OCI-LY7 (cell line): ENCODE results near the gene TP63. TPM values are rescaled to one million over a fixed set of nuclear protein-coding genes. Genes with fewer than 3 reads are reported as not detected.

Source experiments
- BruUV-seq: library from RNA; stranded (reverse); fragments of 400-500 nt; replicated peaks from 2 replicates; lab custom pipeline; 2021; lab: Mats Ljungman, UMichigan
- CTCF ChIA-PET: fragments of 300-600 bp; sonication (Branson Sonifier 250); formaldehyde crosslinking; loops from one replicate; lab custom pipeline; 2022; ENCODE audit warnings: antibody characterized with exemption; ENCODE audit not compliant: unreplicated experiment; lab: Charles Lee
- POLR2A ChIA-PET: fragments of 300-600 bp; sonication (Branson Sonifier 250); formaldehyde crosslinking; loops from one replicate; lab custom pipeline; 2022; ENCODE audit warnings: antibody characterized with exemption; lab: Charles Lee
- DNase-seq: peaks from one replicate; pipeline ENCODE4 v3.0.0-alpha.2; 2015; ENCODE audit warnings: low spot score
- H2AFZ ChIP-seq: fragments of 200-600 bp; sonication (generic), shearing (Covaris generic); 2 replicates; pipeline ENCODE4 v1.6.1; 2014; ENCODE audit warnings: mild to moderate bottlenecking, antibody characterized with exemption, low read length, moderate library complexity
- H3K27ac ChIP-seq: fragments of 200-600 bp; sonication (generic); 2 replicates; pipeline ENCODE4 v1.5.1; 2014; ENCODE audit warnings: mixed run types, low read depth, mild to moderate bottlenecking, moderate library complexity, low read length, inconsistent platforms; ENCODE audit not compliant: poor library complexity, severe bottlenecking
- H3K36me3 ChIP-seq: fragments of 200-600 bp; sonication (generic); 2 replicates; pipeline ENCODE4 v1.6.1; 2014; ENCODE audit warnings: mild to moderate bottlenecking, antibody characterized with exemption, low read length, moderate library complexity, mixed read lengths; ENCODE audit not compliant: insufficient read depth
- H3K4me1 ChIP-seq: fragments of 200-600 bp; sonication (generic); 2 replicates; pipeline ENCODE4 v1.5.1; 2014; ENCODE audit warnings: mild to moderate bottlenecking, low read length; ENCODE audit not compliant: insufficient read depth, poor library complexity, severe bottlenecking
- H3K4me2 ChIP-seq: fragments of 200-600 bp; sonication (generic); 2 replicates; pipeline ENCODE4 v1.6.1; 2014; ENCODE audit warnings: mild to moderate bottlenecking, low read length
- H3K4me3 ChIP-seq: fragments of 200-600 bp; sonication (generic); 2 replicates; pipeline ENCODE4 v1.5.1; 2014; ENCODE audit warnings: mild to moderate bottlenecking, low read depth, low read length; ENCODE audit not compliant: poor library complexity, severe bottlenecking
- H3K79me2 ChIP-seq: fragments of 200-600 bp; sonication (generic); 2 replicates; pipeline ENCODE4 v1.6.1; 2016; ENCODE audit warnings: low read depth, mild to moderate bottlenecking, low read length, moderate library complexity, mixed read lengths; ENCODE audit not compliant: insufficient read depth
- H3K9me2 ChIP-seq: fragments of 200-600 bp; sonication (generic); 2 replicates; pipeline ENCODE4 v1.6.1; 2016; ENCODE audit warnings: mild to moderate bottlenecking, low read length, mixed read lengths; ENCODE audit not compliant: insufficient read depth
- H3K9me3 ChIP-seq: fragments of 200-600 bp; sonication (generic); 2 replicates; pipeline ENCODE4 v1.6.1; 2014; ENCODE audit warnings: mild to moderate bottlenecking, mixed run types, low read length, mixed read lengths
- H4K20me1 ChIP-seq: fragments of 200-600 bp; sonication (generic); 2 replicates; pipeline ENCODE4 v1.6.1; 2014; ENCODE audit warnings: mild to moderate bottlenecking, antibody characterized with exemption, low read length, moderate library complexity, mixed read lengths; ENCODE audit not compliant: insufficient read depth
- EZH2phosphoT487 ChIP-seq: fragments of 200-600 bp; sonication (generic); IDR thresholded peaks from 2 replicates; pipeline ENCODE4 v1.6.1; 2018; ENCODE audit warnings: low read depth, borderline replicate concordance, mild to moderate bottlenecking, mixed run types, antibody characterized with exemption, low read length, moderate library complexity, mixed read lengths
- intact Hi-C: fragments of 100-400 bp; cut with micrococcal nuclease; formaldehyde crosslinking; loops from one replicate; pipeline ENCODE4 v1.10.0; 2022; ENCODE audit not compliant: unreplicated experiment
- total RNA-seq, 2 experiments: library from RNA; depleted of rRNA in 1 of 2; stranded (reverse); fragments of >200 nt in 1 of 2; shearing (Covaris generic) in 1 of 2; gene quantifications; 2 replicates each; pipeline ENCODE4 v1.2.3, GENCODE V29; 2014 to 2022
- TF ChIP-seq, protein P1 (sequence below): fragments of 200-600 bp; sonication (generic); conservative IDR thresholded peaks from 2 replicates; pipeline ENCODE4 v1.5.1; 2014; ENCODE audit warnings: mild to moderate bottlenecking, antibody characterized with exemption, low read length, moderate library complexity, mixed read lengths

TP63 gene
- total RNA-seq, 2 experiments from 2014 or later, result 0.16 to 1.1 TPM

DNA sequence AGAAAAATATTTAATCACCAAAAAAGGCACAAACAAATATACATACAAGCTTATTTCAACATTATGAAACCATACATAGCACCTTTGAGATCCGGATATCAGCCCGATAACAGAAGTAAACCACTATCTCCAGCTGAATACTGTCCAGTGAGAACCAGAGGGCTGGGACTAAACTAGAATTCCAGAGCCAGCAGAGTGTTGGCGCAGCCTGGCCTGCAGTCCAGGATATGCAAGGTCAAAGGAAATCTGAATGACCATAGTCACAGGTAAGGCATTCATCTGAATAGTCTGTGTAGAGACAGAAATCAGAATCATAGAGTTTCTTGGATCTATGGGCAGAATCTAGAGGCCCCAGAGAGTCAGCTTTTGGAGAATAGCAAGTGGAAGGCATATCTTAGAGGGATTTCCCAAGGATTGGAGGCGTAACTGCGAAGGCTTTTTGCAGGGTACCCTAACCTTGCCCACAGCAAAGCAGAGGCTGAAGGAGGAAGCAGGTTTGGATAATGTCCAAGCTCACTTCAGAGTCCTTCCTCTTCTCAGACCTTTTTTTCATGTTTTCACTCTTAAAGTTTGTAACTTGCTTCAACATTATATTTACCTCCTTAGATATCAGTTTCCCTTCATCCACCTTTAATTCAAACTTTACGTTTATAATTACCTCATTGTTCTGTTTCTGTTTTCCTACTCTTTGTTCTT, 32.5 kb upstream of the TP63 start:
- TF ChIP-seq, protein P1, sequence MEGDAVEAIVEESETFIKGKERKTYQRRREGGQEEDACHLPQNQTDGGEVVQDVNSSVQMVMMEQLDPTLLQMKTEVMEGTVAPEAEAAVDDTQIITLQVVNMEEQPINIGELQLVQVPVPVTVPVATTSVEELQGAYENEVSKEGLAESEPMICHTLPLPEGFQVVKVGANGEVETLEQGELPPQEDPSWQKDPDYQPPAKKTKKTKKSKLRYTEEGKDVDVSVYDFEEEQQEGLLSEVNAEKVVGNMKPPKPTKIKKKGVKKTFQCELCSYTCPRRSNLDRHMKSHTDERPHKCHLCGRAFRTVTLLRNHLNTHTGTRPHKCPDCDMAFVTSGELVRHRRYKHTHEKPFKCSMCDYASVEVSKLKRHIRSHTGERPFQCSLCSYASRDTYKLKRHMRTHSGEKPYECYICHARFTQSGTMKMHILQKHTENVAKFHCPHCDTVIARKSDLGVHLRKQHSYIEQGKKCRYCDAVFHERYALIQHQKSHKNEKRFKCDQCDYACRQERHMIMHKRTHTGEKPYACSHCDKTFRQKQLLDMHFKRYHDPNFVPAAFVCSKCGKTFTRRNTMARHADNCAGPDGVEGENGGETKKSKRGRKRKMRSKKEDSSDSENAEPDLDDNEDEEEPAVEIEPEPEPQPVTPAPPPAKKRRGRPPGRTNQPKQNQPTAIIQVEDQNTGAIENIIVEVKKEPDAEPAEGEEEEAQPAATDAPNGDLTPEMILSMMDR, result no peak
- TF ChIP-seq EZH2phosphoT487, result no peak
- BruUV-seq, result no TSS peak
- Histone ChIP-seq H3K27ac (no peak overlapping the region), H3K36me3 (no peaks in the 10 kb centered on the region), H4K20me1 (no peaks in the 10 kb centered on the region), H3K79me2 (no peaks in the 10 kb centered on the region), H3K9me2 (no peaks in the 10 kb centered on the region), H3K4me1 (no peaks in the 10 kb centered on the region), H3K4me3 (no peak overlapping the region), H3K4me2 (no peak overlapping the region), H2AFZ (no peak overlapping the region), H3K9me3 (no peaks in the 10 kb centered on the region)
- DNase-seq, result no peak
- CTCF ChIA-PET, result no interaction called here
- intact Hi-C loops, result no loop called here
- POLR2A ChIA-PET, result no interaction called here

GRCh38 chr3:189602471-189602870, 28.7 kb upstream of the TP63 start:
- H4K20me1 ChIP-seq, result no peaks in the 10 kb centered on the region
- TF ChIP-seq EZH2phosphoT487, result no peak
- TF ChIP-seq, protein P1, result no peak
- H3K79me2 ChIP-seq, result no peaks in the 10 kb centered on the region
- no TSS peak for BruUV-seq
- H3K4me1 ChIP-seq, result no peaks in the 10 kb centered on the region
- H3K9me2 ChIP-seq, result no peaks in the 10 kb centered on the region
- no peaks in the 10 kb centered on the region for H3K9me3 ChIP-seq
- no peak for DNase-seq
- H2AFZ ChIP-seq, result no peak overlapping the region
- intact Hi-C loops, result no loop called here
- no peak overlapping the region for H3K4me3 ChIP-seq
- ChIA-PET CTCF (no interaction called here), POLR2A (no interaction called here)
- H3K36me3 ChIP-seq, result no peaks in the 10 kb centered on the region
- H3K27ac ChIP-seq, result no peak overlapping the region
- no peak overlapping the region for H3K4me2 ChIP-seq

- ChIA-PET POLR2A (interaction anchor here (0.7 kb wide), 2 partner anchors 13 to 61 kb away, joined by 3 to 5 read pairs; no protein-coding TSS in a partner anchor), CTCF (no interaction called here)
- Histone ChIP-seq H3K4me1 (no peaks in the 10 kb centered on the region), H3K79me2 (no peaks in the 10 kb centered on the region), H3K36me3 (no peaks in the 10 kb centered on the region), H3K27ac (no peak overlapping the region), H3K4me3 (no peak overlapping the region), H3K4me2 (no peak overlapping the region), H3K9me2 (no peaks in the 10 kb centered on the region), H3K9me3 (no peaks in the 10 kb centered on the region), H2AFZ (no peak overlapping the region), H4K20me1 (no peaks in the 10 kb centered on the region)
- no peak for DNase-seq
- intact Hi-C loops, result no loop called here
- no TSS peak for BruUV-seq
- no peak for TF ChIP-seq EZH2phosphoT487
- TF ChIP-seq, protein P1, result no peak
Measured at GRCh38 chr3:189605717-189606116, 25.5 kb upstream of the TP63 start.
